Parathyroid adenoma (tissue), 2 donors: ENCODE data around the gene LAMP5.

Source experiments
- H2AFZ ChIP-seq: fragments of 300-600 bp; sonication (generic); one replicate; pipeline ENCODE4 v1.7.0; 2017; ENCODE audit warnings: antibody characterized with exemption, mild to moderate bottlenecking
- H3K27ac ChIP-seq: fragments of 300-600 bp; sonication (generic); one replicate; pipeline ENCODE4 v1.7.0; 2017
- H3K27me3 ChIP-seq: fragments of 300-600 bp; sonication (generic); one replicate; pipeline ENCODE4 v1.7.0; 2017; ENCODE audit warnings: low read length; ENCODE audit not compliant: control insufficient read depth, insufficient read depth
- H3K36me3 ChIP-seq: fragments of 300-600 bp; sonication (generic); one replicate; pipeline ENCODE4 v1.7.0; 2017; ENCODE audit warnings: low read length; ENCODE audit not compliant: control insufficient read depth, insufficient read depth
- H3K4me1 ChIP-seq: fragments of 300-600 bp; sonication (generic); one replicate; pipeline ENCODE4 v1.7.0; 2017; ENCODE audit warnings: control low read depth
- H3K4me2 ChIP-seq: fragments of 300-600 bp; sonication (generic); one replicate; pipeline ENCODE4 v1.7.0; 2017; ENCODE audit warnings: low read length
- H3K4me3 ChIP-seq: fragments of 300-600 bp; sonication (generic); one replicate; pipeline ENCODE4 v1.7.0; 2017; ENCODE audit warnings: low read depth, low read length
- H3K79me2 ChIP-seq: fragments of 300-600 bp; sonication (generic); one replicate; pipeline ENCODE4 v1.7.0; 2017; ENCODE audit warnings: control low read depth
- H3K9ac ChIP-seq: fragments of 300-600 bp; sonication (generic); one replicate; pipeline ENCODE4 v1.7.0; 2017; ENCODE audit warnings: mild to moderate bottlenecking
- H3K9me3 ChIP-seq: fragments of 300-600 bp; sonication (generic); one replicate; pipeline ENCODE4 v1.7.0; 2017; ENCODE audit warnings: low read length; ENCODE audit not compliant: control insufficient read depth
- CTCF ChIP-seq: fragments of 300-600 bp; sonication (generic); IDR thresholded peaks from one replicate; pipeline ENCODE4 v1.7.0; 2017; ENCODE audit warnings: antibody characterized with exemption, mild to moderate bottlenecking
- donor health status: primary hyperparathyroidism.

Gene LAMP5

GRCh38 chr20:9532069-9532838 lies 17.9 kb downstream of the LAMP5 start:
- Histone ChIP-seq H3K9me3 (no peaks in the 10 kb centered on the region), H3K27me3 (no peaks in the 10 kb centered on the region), H3K27ac (no peak overlapping the region), H3K4me3 (no peak overlapping the region), H2AFZ (no peak overlapping the region), H3K9ac (no peak overlapping the region), H3K79me2 (no peaks in the 10 kb centered on the region), H3K4me1 (no peaks in the 10 kb centered on the region), H3K4me2 (no peak overlapping the region), H3K36me3 (no peaks in the 10 kb centered on the region)
- TF ChIP-seq CTCF: no peak

- no peak overlapping the region for H2AFZ ChIP-seq
- TF ChIP-seq CTCF: no peak
- no peak overlapping the region for H3K4me2 ChIP-seq
- no peaks in the 10 kb centered on the region for H3K4me1 ChIP-seq
- no peaks in the 10 kb centered on the region for H3K36me3 ChIP-seq
- no peaks in the 10 kb centered on the region for H3K79me2 ChIP-seq
- no peak overlapping the region for H3K9ac ChIP-seq
- H3K4me3 ChIP-seq: no peak overlapping the region
- H3K9me3 ChIP-seq: no peaks in the 10 kb centered on the region
- H3K27me3 ChIP-seq: no peaks in the 10 kb centered on the region
- no peak overlapping the region for H3K27ac ChIP-seq
Measured at GRCh38 chr20:9534025-9534424, 19.6 kb downstream of the LAMP5 start.

GRCh38 chr20:9535449-9535848 lies 21.1 kb downstream of the LAMP5 start:
- Histone ChIP-seq H3K4me2 (no peak overlapping the region), H3K4me3 (no peak overlapping the region), H3K9ac (no peak overlapping the region), H3K36me3 (no peaks in the 10 kb centered on the region), H3K9me3 (no peaks in the 10 kb centered on the region), H3K79me2 (no peaks in the 10 kb centered on the region), H3K27me3 (no peaks in the 10 kb centered on the region), H3K27ac (no peak overlapping the region), H3K4me1 (no peaks in the 10 kb centered on the region), H2AFZ (no peak overlapping the region)
- TF ChIP-seq CTCF: no peak

- H3K27ac ChIP-seq: no peak overlapping the region
- H3K4me1 ChIP-seq: no peaks in the 10 kb centered on the region
- H3K4me3 ChIP-seq: no peak overlapping the region
- H3K9me3 ChIP-seq: no peaks in the 10 kb centered on the region
- H3K9ac ChIP-seq: no peak overlapping the region
- no peak for TF ChIP-seq CTCF
- H2AFZ ChIP-seq: no peak overlapping the region
- H3K27me3 ChIP-seq: no peaks in the 10 kb centered on the region
- H3K4me2 ChIP-seq: no peak overlapping the region
- no peaks in the 10 kb centered on the region for H3K79me2 ChIP-seq
- H3K36me3 ChIP-seq: no peaks in the 10 kb centered on the region
Measured at GRCh38 chr20:9543214-9543613, 28.8 kb downstream of the LAMP5 start.

- Histone ChIP-seq H3K9me3 (no peaks in the 10 kb centered on the region), H2AFZ (no peak overlapping the region), H3K36me3 (no peaks in the 10 kb centered on the region), H3K79me2 (no peaks in the 10 kb centered on the region), H3K27me3 (no peaks in the 10 kb centered on the region), H3K4me1 (no peaks in the 10 kb centered on the region), H3K9ac (no peak overlapping the region), H3K4me2 (no peak overlapping the region), H3K4me3 (no peak overlapping the region), H3K27ac (no peak overlapping the region)
- no peak for TF ChIP-seq CTCF
Measured at GRCh38 chr20:9550283-9550682, 35.9 kb downstream of the LAMP5 start.
